ENCODE results near the gene PHKG1.
"Not testable (repeated sequence)": the region's sequence is repeated elsewhere in the genome, so short reads cannot be mapped to it uniquely, and the experiment has no call there.

GRCh38 chr7:56112244-56112643, 19.5 kb upstream of the PHKG1 start:
- not testable (repeated sequence) for TF ChIP-seq CTCF (conservative IDR thresholded peaks at IDR 0.05); ZFX (IDR thresholded peaks at IDR 0.05)
